Hematopoietic multipotent progenitor cell treated with erythropoietin and hydrocortisone succinate and interleukin-3 and kit ligand, for 8 days (in vitro differentiated cells): ENCODE results near the gene TIGD3.

Source experiments
- DNase-seq: peaks from one replicate; pipeline ENCODE4 v3.0.0-alpha.2; 2015

The TIGD3 gene

DNA sequence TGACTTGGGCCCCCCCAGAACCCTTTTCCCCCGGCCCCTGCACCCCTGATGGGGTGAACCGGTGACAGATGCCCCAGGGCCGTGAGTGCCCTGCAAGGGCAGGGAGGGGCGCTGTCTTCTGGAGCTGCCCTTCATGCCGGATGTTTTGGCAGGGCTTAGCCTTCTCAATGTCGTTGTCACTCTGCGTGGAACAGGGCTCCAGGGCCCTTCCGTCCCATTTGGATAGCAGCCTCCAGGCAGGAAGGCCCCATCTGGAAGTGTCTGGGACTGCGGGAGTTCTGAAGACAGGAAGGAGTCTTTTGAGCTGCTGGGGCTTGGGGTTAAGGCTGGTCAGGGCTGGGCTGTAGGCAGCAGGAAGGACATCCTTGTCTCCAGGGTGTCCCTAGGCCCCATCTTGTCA is 36.4 kb downstream of the TIGD3 start:
- DNase-seq: no peak

- no peak for DNase-seq
Observed at GRCh38 chr11:65392186-65392829, 37.8 kb downstream of the TIGD3 start.

- no peak for DNase-seq
Observed at GRCh38 chr11:65392899-65393298, 38.3 kb downstream of the TIGD3 start.

GRCh38 chr11:65393513-65394079 is 39.0 kb downstream of the TIGD3 start:
- no peak for DNase-seq

- no peak for DNase-seq
Observed at GRCh38 chr11:65394125-65394536, 39.6 kb downstream of the TIGD3 start.

DNA sequence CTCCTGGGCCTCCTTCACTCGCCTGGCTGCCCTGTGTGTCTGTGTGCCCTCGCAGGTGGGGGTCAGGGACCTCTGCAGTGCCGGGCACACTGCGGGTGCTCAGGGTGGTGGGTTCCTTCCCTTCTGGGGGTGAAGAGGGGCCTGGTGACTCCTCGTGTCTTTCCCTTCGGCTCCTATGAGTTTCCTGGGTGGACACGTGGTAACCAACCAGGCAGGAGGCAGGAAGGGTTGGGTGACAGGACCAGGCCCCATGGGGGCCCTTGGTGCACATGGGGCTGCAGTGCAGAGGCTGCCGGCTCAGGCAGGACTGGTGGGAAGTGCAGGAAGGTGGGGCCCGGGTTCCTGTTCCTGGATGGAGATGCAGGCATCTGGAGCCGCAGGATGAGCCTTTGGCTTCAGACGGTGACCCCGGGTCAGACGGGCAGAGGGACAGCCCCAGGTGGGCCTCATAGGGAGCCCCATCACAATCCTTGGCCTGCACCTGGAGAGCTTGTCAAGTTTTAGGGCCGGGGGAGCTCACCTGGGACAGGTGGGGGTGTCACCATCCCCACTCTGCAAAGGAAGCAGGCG is 41.5 kb downstream of the TIGD3 start:
- no peak for DNase-seq

GRCh38 chr11:65396769-65397745 is 42.5 kb downstream of the TIGD3 start:
- no peak for DNase-seq

DNA sequence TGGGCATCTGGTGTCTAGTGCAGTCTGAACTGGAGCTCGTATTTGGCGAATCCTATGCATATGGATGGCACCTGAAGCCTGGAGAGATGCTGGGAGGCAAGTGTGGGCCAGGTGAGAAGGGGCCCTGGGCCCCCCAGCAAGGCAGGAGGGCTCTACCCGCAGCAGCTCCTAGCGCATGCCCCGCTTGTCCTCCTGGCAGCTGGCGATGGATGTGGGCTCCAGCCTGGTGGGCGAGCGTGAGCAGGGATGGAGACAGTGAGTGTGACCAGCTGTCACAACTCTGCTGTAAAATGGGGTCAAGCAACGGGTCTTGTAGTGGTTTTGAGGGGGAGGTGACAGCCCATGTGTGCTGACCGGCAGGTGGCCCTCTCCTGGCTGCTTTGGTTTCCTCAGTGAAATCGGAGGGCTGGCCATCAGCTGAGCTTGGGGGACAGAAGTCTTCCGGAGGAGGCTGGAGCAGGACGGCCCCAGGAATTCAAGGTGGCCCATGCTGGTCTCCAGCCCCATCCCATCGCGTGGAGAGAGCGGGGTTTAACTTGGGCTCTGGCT is 43.9 kb downstream of the TIGD3 start:
- no peak for DNase-seq

DNA sequence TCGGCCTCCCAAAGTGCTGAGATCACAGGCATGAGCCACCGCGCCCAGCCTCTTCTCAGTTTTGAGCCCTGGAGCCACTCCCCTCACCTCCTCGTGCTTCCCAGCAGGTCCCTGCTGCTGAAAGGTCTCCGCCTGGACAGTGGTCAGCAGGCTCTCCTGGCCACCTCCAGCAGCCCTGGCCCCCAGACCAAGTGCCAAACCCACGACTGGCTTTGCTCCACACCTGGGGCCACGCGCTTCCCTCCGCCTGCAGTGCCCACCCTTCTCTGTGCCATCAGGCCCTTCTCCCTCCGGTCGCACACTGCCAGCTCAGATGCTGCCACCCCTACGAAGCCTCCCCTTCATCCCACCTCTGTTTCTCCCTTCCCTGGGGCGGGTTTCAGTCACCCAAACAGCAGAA is 44.7 kb downstream of the TIGD3 start:
- no peak for DNase-seq

DNA sequence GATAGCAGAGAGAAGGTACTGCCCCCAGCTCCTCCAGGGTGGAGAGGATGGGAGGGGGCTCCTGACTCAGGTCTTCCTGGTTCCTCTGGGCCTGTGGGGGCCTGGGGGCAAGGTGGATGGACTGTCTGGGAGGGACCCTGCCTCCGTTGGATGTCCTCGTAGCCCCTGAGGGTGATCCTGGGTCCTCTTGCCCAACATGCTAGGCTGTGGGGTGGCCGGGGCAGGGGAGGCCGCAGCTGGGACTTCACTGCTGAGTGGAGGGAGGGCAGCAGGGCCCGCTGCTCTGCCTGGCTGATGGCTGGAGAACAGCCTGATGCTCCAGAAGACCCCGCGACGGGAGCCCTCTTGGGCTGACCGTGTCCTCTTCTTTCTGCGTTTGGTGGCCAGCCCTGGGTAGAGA is 45.3 kb downstream of the TIGD3 start:
- DNase-seq: no peak

- DNase-seq: no peak
Observed at GRCh38 chr11:65400307-65401072, 45.9 kb downstream of the TIGD3 start.

DNA sequence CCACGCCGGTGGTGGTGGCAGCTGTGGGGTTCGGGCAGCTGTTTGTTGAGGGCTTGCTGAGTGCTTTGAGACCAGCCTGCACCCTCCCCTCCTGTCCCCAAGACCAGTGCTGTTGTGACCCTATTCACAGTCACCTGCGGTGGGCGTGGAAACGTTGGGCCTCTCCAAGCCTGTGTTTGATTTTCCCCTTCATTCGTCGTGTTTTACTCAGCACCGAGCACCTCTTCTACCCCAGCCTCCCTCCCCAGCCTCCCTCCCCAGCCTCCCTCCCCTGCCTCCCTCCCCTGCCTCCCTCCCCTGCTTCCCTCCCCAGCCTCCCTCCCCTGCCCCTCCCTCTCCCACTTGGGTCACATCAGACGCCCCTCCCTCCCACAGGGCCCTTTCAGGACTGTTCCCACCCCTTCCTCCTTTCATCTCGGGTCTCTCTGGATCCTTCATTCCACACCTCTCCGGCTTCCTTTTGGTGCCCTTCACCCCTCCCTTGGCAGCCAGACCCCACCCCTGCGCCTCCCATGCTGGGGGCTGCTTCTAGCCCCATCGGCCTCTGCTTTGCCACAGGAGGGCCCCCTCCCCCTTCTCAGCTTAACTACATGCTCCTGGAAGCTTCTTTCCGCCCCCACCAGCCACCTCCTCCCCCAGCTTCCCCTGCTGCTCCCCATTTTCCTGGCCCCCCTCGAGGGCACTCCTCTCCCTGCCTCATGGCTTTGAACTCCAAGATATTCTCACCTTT is 46.7 kb downstream of the TIGD3 start:
- DNase-seq: no peak

DNA sequence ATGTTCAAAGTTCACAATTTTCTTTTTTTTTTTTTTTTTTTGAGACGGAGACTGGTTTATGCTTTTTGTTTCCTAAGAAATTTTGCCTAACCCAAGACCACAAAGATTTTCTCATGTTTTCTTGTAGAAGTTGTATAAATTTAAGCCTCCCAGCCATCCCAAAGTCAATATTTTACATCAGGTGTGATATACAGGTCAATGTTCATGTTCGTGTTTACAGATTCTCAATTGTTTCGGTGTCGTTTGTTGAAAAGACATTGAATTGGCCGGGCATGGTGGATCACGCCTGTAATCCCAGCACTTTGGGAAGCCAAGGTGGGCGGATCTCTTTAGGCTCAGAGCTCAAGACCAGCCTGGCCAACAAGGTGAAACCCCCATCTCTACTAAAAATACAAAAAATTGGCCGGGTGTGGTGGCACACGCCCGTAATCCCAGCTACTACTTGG is 47.3 kb downstream of the TIGD3 start:
- no peak for DNase-seq

- DNase-seq: no peak
Observed at GRCh38 chr11:65402790-65403189, 48.2 kb downstream of the TIGD3 start.

GRCh38 chr11:65403607-65404121 is 49.1 kb downstream of the TIGD3 start:
- DNase-seq: peak; percentile 60

- DNase-seq: no peak
Observed at GRCh38 chr11:65404210-65404609, 49.7 kb downstream of the TIGD3 start.

GRCh38 chr11:65404638-65405339 is 50.2 kb downstream of the TIGD3 start:
- no peak for DNase-seq
